Fibroblast of skin of right biceps (primary cell): Measurements from ENCODE around the gene HADHA.

ENCODE experiments used
- DNase-seq: peaks from one replicate; pipeline ENCODE4 v3.0.0-alpha.2; 2013

Gene HADHA

GRCh38 chr2:26190369-26190768 is 54.1 kb downstream of the HADHA start:
- DNase-seq: no peak

GRCh38 chr2:26189751-26190150 is 54.7 kb downstream of the HADHA start:
- no peak for DNase-seq

GRCh38 chr2:26189123-26189522 is 55.3 kb downstream of the HADHA start:
- no peak for DNase-seq

GRCh38 chr2:26187537-26188104 is 56.8 kb downstream of the HADHA start:
- DNase-seq: no peak

- no peak for DNase-seq
Observed at GRCh38 chr2:26187114-26187513, 57.3 kb downstream of the HADHA start.

- DNase-seq: no peak
Observed at GRCh38 chr2:26185954-26186770, 58.3 kb downstream of the HADHA start.

- no peak for DNase-seq
Observed at GRCh38 chr2:26185304-26185928, 59.0 kb downstream of the HADHA start.

- peak; percentile 83 for DNase-seq
Observed at GRCh38 chr2:26184555-26185303, 59.7 kb downstream of the HADHA start.

- DNase-seq: no peak
Observed at GRCh38 chr2:26184121-26184520, 60.3 kb downstream of the HADHA start.

- no peak for DNase-seq
Observed at GRCh38 chr2:26182887-26183630, 61.4 kb downstream of the HADHA start.

GRCh38 chr2:26182441-26182840 is 62.0 kb downstream of the HADHA start:
- no peak for DNase-seq

GRCh38 chr2:26179446-26179913 is 65.0 kb downstream of the HADHA start:
- no peak for DNase-seq

GRCh38 chr2:26178746-26179436 is 65.5 kb downstream of the HADHA start:
- peak; percentile 20 for DNase-seq

GRCh38 chr2:26178246-26178645 is 66.2 kb downstream of the HADHA start:
- DNase-seq: no peak

- no peak for DNase-seq
Observed at GRCh38 chr2:26177122-26177521, 67.3 kb downstream of the HADHA start.

- DNase-seq: no peak
Observed at GRCh38 chr2:26176279-26176615, 68.2 kb downstream of the HADHA start.

- DNase-seq: no peak
Observed at GRCh38 chr2:26175466-26176278, 68.8 kb downstream of the HADHA start.

- DNase-seq: no peak
Observed at GRCh38 chr2:26174691-26175465, 69.6 kb downstream of the HADHA start.

- DNase-seq: no peak
Observed at GRCh38 chr2:26173776-26174482, 70.5 kb downstream of the HADHA start.
